ENCODE results near the gene HSP90AB1.

GRCh38 chr6:44263354-44264100 lies 16.6 kb downstream of the HSP90AB1 start:
- TF ChIP-seq, protein P1, sequence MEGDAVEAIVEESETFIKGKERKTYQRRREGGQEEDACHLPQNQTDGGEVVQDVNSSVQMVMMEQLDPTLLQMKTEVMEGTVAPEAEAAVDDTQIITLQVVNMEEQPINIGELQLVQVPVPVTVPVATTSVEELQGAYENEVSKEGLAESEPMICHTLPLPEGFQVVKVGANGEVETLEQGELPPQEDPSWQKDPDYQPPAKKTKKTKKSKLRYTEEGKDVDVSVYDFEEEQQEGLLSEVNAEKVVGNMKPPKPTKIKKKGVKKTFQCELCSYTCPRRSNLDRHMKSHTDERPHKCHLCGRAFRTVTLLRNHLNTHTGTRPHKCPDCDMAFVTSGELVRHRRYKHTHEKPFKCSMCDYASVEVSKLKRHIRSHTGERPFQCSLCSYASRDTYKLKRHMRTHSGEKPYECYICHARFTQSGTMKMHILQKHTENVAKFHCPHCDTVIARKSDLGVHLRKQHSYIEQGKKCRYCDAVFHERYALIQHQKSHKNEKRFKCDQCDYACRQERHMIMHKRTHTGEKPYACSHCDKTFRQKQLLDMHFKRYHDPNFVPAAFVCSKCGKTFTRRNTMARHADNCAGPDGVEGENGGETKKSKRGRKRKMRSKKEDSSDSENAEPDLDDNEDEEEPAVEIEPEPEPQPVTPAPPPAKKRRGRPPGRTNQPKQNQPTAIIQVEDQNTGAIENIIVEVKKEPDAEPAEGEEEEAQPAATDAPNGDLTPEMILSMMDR (IDR thresholded peaks at IDR 0.05): no peak
- TF ChIP-seq POLR2AphosphoS5 (IDR thresholded peaks at IDR 0.05): no peak
